HG03575 (cell line): ENCODE data around the gene FBLN2.

ENCODE experiments used
- ATAC-seq: cut with Tn5 transposase; IDR thresholded peaks from one replicate; pipeline ENCODE4 v1.9.1; 2021; ENCODE audit not compliant: unreplicated experiment, insufficient number of reproducible peaks, low FRiP score; ENCODE audit errors: extremely low read depth

The FBLN2 gene

GRCh38 chr3:13665582-13666226 lies 116.8 kb downstream of the FBLN2 start:
- no peak for ATAC-seq

- ATAC-seq = no peak
These were observed 117.3 kb downstream of the FBLN2 start for GRCh38 chr3:13666227-13666619.

- ATAC-seq = no peak
These were observed 118.1 kb downstream of the FBLN2 start for GRCh38 chr3:13666781-13667709.

GRCh38 chr3:13668136-13668535 lies 119.2 kb downstream of the FBLN2 start:
- ATAC-seq = no peak

- ATAC-seq = no peak
These were observed 120.5 kb downstream of the FBLN2 start for GRCh38 chr3:13669457-13669856.

GRCh38 chr3:13670292-13670691 lies 121.4 kb downstream of the FBLN2 start:
- no peak for ATAC-seq

GRCh38 chr3:13671482-13672233 lies 122.7 kb downstream of the FBLN2 start:
- ATAC-seq = no peak

- no peak for ATAC-seq
These were observed 124.3 kb downstream of the FBLN2 start for GRCh38 chr3:13673207-13673606.

- no peak for ATAC-seq
These were observed 125.7 kb downstream of the FBLN2 start for GRCh38 chr3:13674538-13675185.

- no peak for ATAC-seq
These were observed 127.6 kb downstream of the FBLN2 start for GRCh38 chr3:13676356-13677017.

GRCh38 chr3:13677272-13677671 lies 128.3 kb downstream of the FBLN2 start:
- ATAC-seq = no peak

- ATAC-seq = no peak
These were observed 133.0 kb downstream of the FBLN2 start for GRCh38 chr3:13681931-13682330.

GRCh38 chr3:13682331-13683013 lies 133.5 kb downstream of the FBLN2 start:
- ATAC-seq = no peak

GRCh38 chr3:13683288-13683687 lies 134.4 kb downstream of the FBLN2 start:
- no peak for ATAC-seq

GRCh38 chr3:13683772-13684171 lies 134.8 kb downstream of the FBLN2 start:
- ATAC-seq = no peak

GRCh38 chr3:13684350-13684749 lies 135.4 kb downstream of the FBLN2 start:
- no peak for ATAC-seq

- ATAC-seq = no peak
These were observed 135.9 kb downstream of the FBLN2 start for GRCh38 chr3:13684854-13685253.

GRCh38 chr3:13685721-13686120 lies 136.8 kb downstream of the FBLN2 start:
- ATAC-seq = no peak
